ENCODE results near the gene NOP16. TPM values are rescaled to one million over a fixed set of nuclear protein-coding genes. Genes with fewer than 3 reads are reported as not detected.

The NOP16 gene
- total and polyA plus RNA-seq, 2 of the 13 experiments (the other 11 are each of a cell fraction or from before 2014, with no cell fraction given), result 43.3 to 48.4 TPM

- no peak overlapping the region for H2AFZ ChIP-seq (ENCODE audit: low read length)
- peaks cover 7% of the 10 kb centered on the region for H3K4me1 ChIP-seq (ENCODE audit: insufficient read depth, low read length)
Measured at GRCh38 chr5:176410486-176411180, 22.2 kb upstream of the NOP16 start.

GRCh38 chr5:176409765-176410164 lies 21.4 kb upstream of the NOP16 start:
- intact Hi-C loops (cut with micrococcal nuclease; ENCODE audit: unreplicated experiment) (loop anchor here (10.0 kb wide), 1 partner anchor 75 kb away; no protein-coding TSS in a partner anchor), in situ Hi-C loops (cut with HindIII; ENCODE audit: extremely low pct_ligation_motif_present, low pct_unique_long_range_greater_than_20kb) (loop anchor here (10.0 kb wide), 1 partner anchor 75 kb away; no protein-coding TSS in a partner anchor)
- WGBS (ENCODE audit: low lambda C conversion rate), result 94% methylated on average over 4 of the region's 4 CpGs
- Histone ChIP-seq H3K36me3 (replicated peaks in 1 of 2; ENCODE audit: control insufficient read depth in 1 of 2, insufficient read depth in 2 of 2, low read length in 2 of 2) (peaks cover 2 to 6% of the 10 kb centered on the region in 2 experiments; a peak in 4 of 5 replicates), H3K9me3 (ENCODE audit: low read length) (no peaks in the 10 kb centered on the region), H3K79me2 (ENCODE audit: insufficient read depth, low read length) (no peaks in the 10 kb centered on the region), H3K9ac (ENCODE audit: insufficient read depth, low read depth, low read length) (no peak overlapping the region), H3K27ac (ENCODE audit: extremely low read length, insufficient read depth, low read length) (no peak overlapping the region), H3K4me1 (ENCODE audit: insufficient read depth, low read length) (no peaks in the 10 kb centered on the region), H4K20me1 (ENCODE audit: insufficient read depth, low read length) (no peaks in the 10 kb centered on the region), H2AFZ (ENCODE audit: low read length) (no peak overlapping the region), H3K4me3 (replicated peaks in 1 of 3; ENCODE audit: insufficient read depth in 1 of 3, low read depth in 2 of 3, low read length in 3 of 3) (no peak overlapping the region), H3K4me2 (ENCODE audit: low read depth, low read length) (no peak overlapping the region), H3K27me3 (ENCODE audit: control insufficient read depth in 1 of 2, insufficient read depth in 2 of 2, low read length in 2 of 2) (no peaks in the 10 kb centered on the region)
- FAIRE-seq (no peak), DNase-seq (ENCODE audit: low spot score) (no peak), ATAC-seq (no peak)
- ChIA-PET POLR2A (no interaction called here), CTCF (ENCODE audit: low intra/inter-chr PET ratio, low total read pairs) (no interaction called here)
- no TSS peak for BruUV-seq (replicated peaks)
- TF ChIP-seq ZKSCAN1 (IDR thresholded peaks at IDR 0.05; ENCODE audit: low read length), result no peak
- no peak for TF ChIP-seq ZBTB1 (CRISPR knock-in tag; IDR thresholded peaks at IDR 0.05; ENCODE audit: borderline replicate concordance)
- TF ChIP-seq ZNF672 (CRISPR knock-in tag; IDR thresholded peaks at IDR 0.05), result no peak
- no peak for TF ChIP-seq MAFG (CRISPR knock-in tag; IDR thresholded peaks at IDR 0.05)
- TF ChIP-seq ZBTB40 (IDR thresholded peaks at IDR 0.05), result no peak
- no peak for TF ChIP-seq ZBTB40 (CRISPR knock-in tag; IDR thresholded peaks at IDR 0.05)
- no peak for TF ChIP-seq ZSCAN9 (CRISPR knock-in tag; IDR thresholded peaks at IDR 0.05; ENCODE audit: borderline replicate concordance)
- TF ChIP-seq ZNF772 (CRISPR knock-in tag; IDR thresholded peaks at IDR 0.05), result no peak
- no peak for TF ChIP-seq MTF1 (CRISPR knock-in tag; IDR thresholded peaks at IDR 0.05)

More at GRCh38 chr5:176410486-176411180, 22.2 kb upstream of the NOP16 start:
- no peak for FAIRE-seq
- Histone ChIP-seq H3K27ac (ENCODE audit: extremely low read length, insufficient read depth, low read length) (no peak overlapping the region), H3K79me2 (ENCODE audit: insufficient read depth, low read length) (no peaks in the 10 kb centered on the region), H3K9ac (ENCODE audit: insufficient read depth, low read depth, low read length) (no peak overlapping the region), H3K9me3 (ENCODE audit: low read length) (no peaks in the 10 kb centered on the region), H4K20me1 (ENCODE audit: insufficient read depth, low read length) (no peaks in the 10 kb centered on the region), H3K27me3 (ENCODE audit: control insufficient read depth in 1 of 2, insufficient read depth in 2 of 2, low read length in 2 of 2) (no peaks in the 10 kb centered on the region), H3K36me3 (replicated peaks in 1 of 2; ENCODE audit: control insufficient read depth in 1 of 2, insufficient read depth in 2 of 2, low read length in 2 of 2) (peaks cover 2 to 6% of the 10 kb centered on the region in 2 experiments; a peak in 4 of 5 replicates), H3K4me3 (replicated peaks in 1 of 3; ENCODE audit: insufficient read depth in 1 of 3, low read depth in 2 of 3, low read length in 3 of 3) (no peak overlapping the region), H3K4me2 (ENCODE audit: low read depth, low read length) (no peak overlapping the region)
- ATAC-seq, result no peak
- 93% methylated on average over 5 of the region's 5 CpGs for WGBS (ENCODE audit: low lambda C conversion rate)
- TF ChIP-seq ZNF629 (CRISPR knock-in tag; conservative IDR thresholded peaks at IDR 0.05) (peak; percentile 65; the same call in 1 of the 2 replicates), GTF3A (CRISPR knock-in tag; conservative IDR thresholded peaks at IDR 0.05) (no peak)
- no peak for DNase-seq (ENCODE audit: low spot score)
- in situ Hi-C loops (cut with HindIII; ENCODE audit: extremely low pct_ligation_motif_present, low pct_unique_long_range_greater_than_20kb), result loop anchor here (10.0 kb wide), 1 partner anchor 74 kb away; no protein-coding TSS in a partner anchor
- intact Hi-C loops (cut with micrococcal nuclease; ENCODE audit: unreplicated experiment), result loop anchor here (10.0 kb wide), 1 partner anchor 74 kb away; no protein-coding TSS in a partner anchor
- ChIA-PET CTCF (ENCODE audit: low intra/inter-chr PET ratio, low total read pairs) (no interaction called here), POLR2A (no interaction called here)
- no TSS peak for BruUV-seq (replicated peaks)
